GM12891 (cell line): ENCODE measurements around the gene RARRES1.

Source experiments
- POLR2A ChIP-seq: IDR thresholded peaks from 2 replicates; pipeline ENCODE4 v1.6.1; 2011; ENCODE audit warnings: low read depth, low read length, control low read depth
- POLR2AphosphoS5 ChIP-seq: IDR thresholded peaks from 2 replicates; pipeline ENCODE4 v1.6.1; 2011; ENCODE audit warnings: low read depth, low read length, control low read depth
- POU2F2 ChIP-seq: IDR thresholded peaks from 2 replicates; pipeline ENCODE4 v1.6.1; 2011; ENCODE audit warnings: low read depth, mild to moderate bottlenecking, control low read depth, low read length, moderate library complexity
- SPI1 ChIP-seq: IDR thresholded peaks from 2 replicates; pipeline ENCODE4 v1.6.1; 2011; ENCODE audit warnings: low read depth, low read length, control low read depth
- TAF1 ChIP-seq: IDR thresholded peaks from 2 replicates; pipeline ENCODE4 v1.6.1; 2011; ENCODE audit warnings: low read depth, low read length, control low read depth

GRCh38 chr3:158762701-158763100 is 30.4 kb upstream of the RARRES1 start:
- TF ChIP-seq POLR2AphosphoS5 (no peak), POLR2A (no peak), TAF1 (no peak), POU2F2 (no peak), SPI1 (no peak)
